ENCODE results near the gene SEMA5A. TPM values are rescaled to one million over a fixed set of nuclear protein-coding genes. Genes with fewer than 3 reads are reported as not detected.

Gene SEMA5A
- total RNA-seq, 1 experiment from 2014 or later, result 34.3 TPM

DNA sequence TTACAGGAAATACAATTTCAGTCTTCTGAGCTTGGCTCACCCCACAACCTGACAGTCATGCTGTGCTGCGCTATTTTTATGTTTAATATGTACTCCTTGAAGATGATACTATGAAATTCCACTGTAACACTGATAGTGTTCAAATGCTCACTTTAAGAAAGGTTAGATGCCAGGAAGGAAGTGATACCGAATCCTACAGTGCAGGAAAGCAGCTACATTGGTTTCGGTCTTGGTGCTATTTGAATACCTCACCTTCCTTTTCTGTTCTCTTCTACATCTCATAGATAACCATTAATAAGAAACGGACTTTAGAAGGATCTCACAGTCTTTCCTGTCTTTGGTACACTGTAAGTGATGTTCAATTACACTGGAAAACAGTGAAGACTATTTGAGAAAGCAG lies 117.6 kb downstream of the SEMA5A start:
- ChIA-PET CTCF (no interaction called here), POLR2A (no interaction called here)
- no peak overlapping the region for H3K4me3 Mint-ChIP-seq (ENCODE audit: unreplicated experiment)
- TF ChIP-seq, protein P1, sequence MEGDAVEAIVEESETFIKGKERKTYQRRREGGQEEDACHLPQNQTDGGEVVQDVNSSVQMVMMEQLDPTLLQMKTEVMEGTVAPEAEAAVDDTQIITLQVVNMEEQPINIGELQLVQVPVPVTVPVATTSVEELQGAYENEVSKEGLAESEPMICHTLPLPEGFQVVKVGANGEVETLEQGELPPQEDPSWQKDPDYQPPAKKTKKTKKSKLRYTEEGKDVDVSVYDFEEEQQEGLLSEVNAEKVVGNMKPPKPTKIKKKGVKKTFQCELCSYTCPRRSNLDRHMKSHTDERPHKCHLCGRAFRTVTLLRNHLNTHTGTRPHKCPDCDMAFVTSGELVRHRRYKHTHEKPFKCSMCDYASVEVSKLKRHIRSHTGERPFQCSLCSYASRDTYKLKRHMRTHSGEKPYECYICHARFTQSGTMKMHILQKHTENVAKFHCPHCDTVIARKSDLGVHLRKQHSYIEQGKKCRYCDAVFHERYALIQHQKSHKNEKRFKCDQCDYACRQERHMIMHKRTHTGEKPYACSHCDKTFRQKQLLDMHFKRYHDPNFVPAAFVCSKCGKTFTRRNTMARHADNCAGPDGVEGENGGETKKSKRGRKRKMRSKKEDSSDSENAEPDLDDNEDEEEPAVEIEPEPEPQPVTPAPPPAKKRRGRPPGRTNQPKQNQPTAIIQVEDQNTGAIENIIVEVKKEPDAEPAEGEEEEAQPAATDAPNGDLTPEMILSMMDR (IDR thresholded peaks at IDR 0.05; ENCODE audit: insufficient read depth in 1 of 2, low read depth in 1 of 2, low read length in 1 of 2, severe bottlenecking in 1 of 2, unreplicated experiment in 1 of 2), result no peak
- H3K36me3 Mint-ChIP-seq (ENCODE audit: insufficient read depth, unreplicated experiment), result no peaks in the 10 kb centered on the region
- no peaks in the 10 kb centered on the region for H3K9me3 Mint-ChIP-seq (ENCODE audit: unreplicated experiment)
- Histone ChIP-seq H3K36me3 (ENCODE audit: control insufficient read depth, insufficient read depth, low read length) (no peaks in the 10 kb centered on the region), H3K27me3 (replicated peaks; ENCODE audit: control insufficient read depth, insufficient read depth, low read length) (no peaks in the 10 kb centered on the region), H3K4me3 (ENCODE audit: low read depth, low read length) (no peak overlapping the region), H3K9me3 (no peaks in the 10 kb centered on the region), H3K4me1 (no peaks in the 10 kb centered on the region; the same call in 1 of the 2 replicates)
- H3K27me3 Mint-ChIP-seq (ENCODE audit: insufficient read depth, unreplicated experiment), result no peaks in the 10 kb centered on the region
- intact Hi-C loops (cut with micrococcal nuclease; ENCODE audit: unreplicated experiment), result no loop called here
- DNase-seq, result no peak
- H3K4me1 Mint-ChIP-seq (ENCODE audit: low read depth, unreplicated experiment), result no peaks in the 10 kb centered on the region
- no peak overlapping the region for H3K27ac Mint-ChIP-seq (ENCODE audit: unreplicated experiment)
- no TSS peak for BruUV-seq (replicated peaks)

DNA sequence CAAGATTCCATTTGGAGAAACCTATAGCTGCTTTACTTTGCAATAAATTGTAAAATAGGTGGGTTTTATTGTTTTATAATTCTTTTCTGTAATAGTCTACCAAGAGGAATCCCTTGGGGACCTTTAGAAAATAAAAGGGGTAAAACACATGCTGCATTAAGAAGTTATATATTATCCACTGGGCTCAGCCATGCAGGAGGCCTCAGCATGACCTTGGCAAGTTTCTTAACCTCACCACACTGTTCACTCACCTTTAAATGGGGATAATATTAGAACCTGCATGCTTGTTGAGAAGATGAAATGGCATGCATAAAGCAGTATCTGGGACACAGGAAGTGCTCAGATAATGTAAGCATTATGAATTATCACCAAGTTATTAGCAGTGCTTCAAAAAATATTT lies 120.2 kb downstream of the SEMA5A start:
- no peaks in the 10 kb centered on the region for H3K36me3 Mint-ChIP-seq (ENCODE audit: insufficient read depth, unreplicated experiment)
- no peaks in the 10 kb centered on the region for H3K36me3 ChIP-seq (ENCODE audit: control insufficient read depth, insufficient read depth, low read length)
- TF ChIP-seq, protein P1 (IDR thresholded peaks at IDR 0.05; ENCODE audit: insufficient read depth in 1 of 2, low read depth in 1 of 2, low read length in 1 of 2, severe bottlenecking in 1 of 2, unreplicated experiment in 1 of 2), result no peak
- no peak overlapping the region for H3K4me3 ChIP-seq (ENCODE audit: low read depth, low read length)
- H3K4me1 Mint-ChIP-seq (ENCODE audit: low read depth, unreplicated experiment), result no peaks in the 10 kb centered on the region
- ChIA-PET POLR2A (no interaction called here), CTCF (no interaction called here)
- H3K9me3 ChIP-seq, result no peaks in the 10 kb centered on the region
- H3K4me3 Mint-ChIP-seq (ENCODE audit: unreplicated experiment), result no peak overlapping the region
- no peak overlapping the region for H3K27ac Mint-ChIP-seq (ENCODE audit: unreplicated experiment)
- intact Hi-C loops (cut with micrococcal nuclease; ENCODE audit: unreplicated experiment), result no loop called here
- DNase-seq, result no peak
- no peaks in the 10 kb centered on the region for H3K4me1 ChIP-seq
- BruUV-seq (replicated peaks), result no TSS peak
- H3K9me3 Mint-ChIP-seq (ENCODE audit: unreplicated experiment), result no peaks in the 10 kb centered on the region
- no peaks in the 10 kb centered on the region for H3K27me3 Mint-ChIP-seq (ENCODE audit: insufficient read depth, unreplicated experiment)
- H3K27me3 ChIP-seq (replicated peaks; ENCODE audit: control insufficient read depth, insufficient read depth, low read length), result no peaks in the 10 kb centered on the region

DNA sequence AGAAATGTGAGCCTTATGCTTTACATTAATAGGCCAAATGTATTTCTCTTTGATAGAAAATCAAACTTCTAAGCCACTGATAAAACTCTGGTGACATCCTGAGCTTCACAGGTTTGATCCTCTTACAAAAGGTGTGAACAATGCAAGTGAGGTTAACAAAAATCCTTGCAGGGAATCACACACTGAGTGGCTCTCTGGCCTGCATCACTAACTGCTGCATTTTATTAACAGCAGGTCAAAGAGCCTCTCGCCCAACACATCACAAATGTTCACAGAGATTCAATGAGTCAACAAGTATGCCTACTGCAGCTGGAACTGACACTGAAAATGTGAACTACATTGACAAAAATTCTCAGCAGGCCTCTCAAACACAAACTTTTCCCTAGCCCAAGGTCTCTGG lies 122.3 kb downstream of the SEMA5A start:
- Histone ChIP-seq H3K36me3 (ENCODE audit: control insufficient read depth, insufficient read depth, low read length) (no peaks in the 10 kb centered on the region), H3K4me1 (no peaks in the 10 kb centered on the region), H3K27me3 (replicated peaks; ENCODE audit: control insufficient read depth, insufficient read depth, low read length) (no peaks in the 10 kb centered on the region), H3K9me3 (no peaks in the 10 kb centered on the region), H3K4me3 (ENCODE audit: low read depth, low read length) (no peak overlapping the region)
- no peak overlapping the region for H3K27ac Mint-ChIP-seq (ENCODE audit: unreplicated experiment)
- POLR2A ChIA-PET, result no interaction called here
- H3K27me3 Mint-ChIP-seq (ENCODE audit: insufficient read depth, unreplicated experiment), result no peaks in the 10 kb centered on the region
- H3K9me3 Mint-ChIP-seq (ENCODE audit: unreplicated experiment), result peaks cover 10% of the 10 kb centered on the region
- CTCF ChIA-PET, result no interaction called here
- H3K4me3 Mint-ChIP-seq (ENCODE audit: unreplicated experiment), result no peak overlapping the region
- H3K4me1 Mint-ChIP-seq (ENCODE audit: low read depth, unreplicated experiment), result no peaks in the 10 kb centered on the region
- peaks cover 6% of the 10 kb centered on the region for H3K36me3 Mint-ChIP-seq (ENCODE audit: insufficient read depth, unreplicated experiment)
- intact Hi-C loops (cut with micrococcal nuclease; ENCODE audit: unreplicated experiment), result no loop called here
- no TSS peak for BruUV-seq (replicated peaks)
- DNase-seq, result no peak
- TF ChIP-seq, protein P1 (IDR thresholded peaks at IDR 0.05; ENCODE audit: insufficient read depth in 1 of 2, low read depth in 1 of 2, low read length in 1 of 2, severe bottlenecking in 1 of 2, unreplicated experiment in 1 of 2), result no peak
